HG02571 (cell line): ENCODE results near the gene RNASET2.
A peak's percentile ranks its signal among the peaks of the same experiment; 100 is the strongest.

Experiments
- ATAC-seq: cut with Tn5 transposase; IDR thresholded peaks from one replicate; pipeline ENCODE4 v1.9.1; 2021; ENCODE audit warnings: mild to moderate bottlenecking, moderate library complexity; ENCODE audit not compliant: unreplicated experiment

Gene RNASET2

GRCh38 chr6:166956444-166957086, at the start of gene RNASET2:
Gene RNASET2 (minus strand): TSS chr6:166956550. CDS start chr6:166956182, 368 bp downstream.
- peak; percentile 71 for ATAC-seq

- no peak for ATAC-seq
Observed at GRCh38 chr6:167005350-167006159, 49.2 kb upstream of the RNASET2 start.

- no peak for ATAC-seq
Observed at GRCh38 chr6:167000759-167001158, 44.4 kb upstream of the RNASET2 start.

GRCh38 chr6:166999884-167000253, 43.5 kb upstream of the RNASET2 start:
- ATAC-seq, result no peak

GRCh38 chr6:166999145-166999883, 43.0 kb upstream of the RNASET2 start, which contains the start of gene CEP43:
Gene CEP43 (plus strand): TSS chr6:166999397. CDS start chr6:166999413, 16 bp downstream.
- peak; percentile 90 for ATAC-seq

- peak; percentile 7 for ATAC-seq
Observed at GRCh38 chr6:166998256-166999144, 42.1 kb upstream of the RNASET2 start.

- ATAC-seq, result no peak
Observed at GRCh38 chr6:166997768-166998255, 41.5 kb upstream of the RNASET2 start.

GRCh38 chr6:166997348-166997747, 41.0 kb upstream of the RNASET2 start:
- no peak for ATAC-seq

GRCh38 chr6:166996406-166996805, 40.1 kb upstream of the RNASET2 start:
- ATAC-seq, result no peak

GRCh38 chr6:166989427-166990032, 33.2 kb upstream of the RNASET2 start:
- ATAC-seq, result no peak

- no peak for ATAC-seq
Observed at GRCh38 chr6:166988674-166989201, 32.4 kb upstream of the RNASET2 start.

- no peak for ATAC-seq
Observed at GRCh38 chr6:166987930-166988329, 31.6 kb upstream of the RNASET2 start.

- ATAC-seq, result no peak
Observed at GRCh38 chr6:166987448-166987847, 31.1 kb upstream of the RNASET2 start.

- no peak for ATAC-seq
Observed at GRCh38 chr6:166980738-166981137, 24.4 kb upstream of the RNASET2 start.

GRCh38 chr6:166977621-166978525, 21.5 kb upstream of the RNASET2 start:
- ATAC-seq, result no peak

GRCh38 chr6:166976636-166977035, 20.3 kb upstream of the RNASET2 start:
- no peak for ATAC-seq

- no peak for ATAC-seq
Observed at GRCh38 chr6:166972101-166972500, 15.8 kb upstream of the RNASET2 start.

GRCh38 chr6:166971271-166971670, 14.9 kb upstream of the RNASET2 start:
- no peak for ATAC-seq

- ATAC-seq, result no peak
Observed at GRCh38 chr6:166970776-166971175, 14.4 kb upstream of the RNASET2 start.
